AG09319 (cell line): ENCODE data around the gene GABRB3.

Experiments
- DNase-seq: peaks from one replicate; pipeline ENCODE4 v3.0.0-alpha.2; 2010; ENCODE audit warnings: low read depth; ENCODE audit errors: extremely low read depth
- TF ChIP-seq, protein P1 (sequence below): IDR thresholded peaks from 2 replicates; pipeline ENCODE4 v1.5.1; 2011; ENCODE audit warnings: low read depth, mild to moderate bottlenecking, inconsistent platforms, low read length, moderate library complexity

GABRB3 gene

DNA sequence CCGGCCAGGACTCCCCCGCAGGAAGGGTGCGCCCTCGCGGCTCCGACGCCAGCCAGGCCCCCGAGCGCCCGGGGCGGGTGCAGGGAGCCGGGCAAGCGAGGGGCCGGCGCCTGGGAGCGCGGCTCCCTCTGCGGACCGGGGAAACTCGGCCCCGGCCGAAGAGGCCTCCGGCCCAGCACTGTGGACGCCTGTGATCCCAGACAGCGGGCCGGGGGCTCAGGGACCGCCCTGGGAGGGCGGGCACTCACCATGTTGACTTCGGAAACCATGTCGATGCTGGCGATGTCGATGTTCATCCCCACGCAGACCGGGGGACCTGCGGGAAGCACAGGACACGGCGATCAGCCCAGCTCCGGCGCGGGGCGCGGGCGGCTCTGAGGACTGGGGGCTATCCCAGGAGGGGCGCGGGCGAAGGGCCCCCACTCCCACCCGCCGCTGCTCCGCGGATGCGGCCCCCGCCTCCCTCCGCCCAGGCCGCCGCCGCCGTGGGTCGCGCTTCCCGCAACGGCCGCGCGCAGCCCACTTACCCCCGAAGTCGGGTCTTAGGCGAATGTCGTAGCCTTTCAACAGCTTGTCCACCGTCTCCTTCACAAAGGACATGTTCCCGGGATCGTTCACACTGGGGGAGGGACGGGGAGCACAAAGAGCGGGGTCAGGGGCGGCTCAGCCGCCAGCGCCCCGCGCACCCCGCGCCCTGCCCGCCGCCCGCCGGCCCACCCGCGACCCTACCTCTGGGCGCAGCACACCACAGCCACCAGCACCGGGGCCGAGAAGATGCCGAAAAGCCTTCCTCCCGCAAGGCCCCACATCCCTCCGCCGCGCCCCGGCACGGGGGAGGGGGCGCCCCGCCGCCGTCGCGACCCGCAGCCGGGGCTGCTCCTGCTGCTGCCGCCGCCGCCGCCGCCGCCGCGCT lies at the start of gene GABRB3:
TSS of gene GABRB3 (minus strand) at position 913 of the 913 bp plus-strand sequence.
- DNase-seq: no peak
- TF ChIP-seq, protein P1, sequence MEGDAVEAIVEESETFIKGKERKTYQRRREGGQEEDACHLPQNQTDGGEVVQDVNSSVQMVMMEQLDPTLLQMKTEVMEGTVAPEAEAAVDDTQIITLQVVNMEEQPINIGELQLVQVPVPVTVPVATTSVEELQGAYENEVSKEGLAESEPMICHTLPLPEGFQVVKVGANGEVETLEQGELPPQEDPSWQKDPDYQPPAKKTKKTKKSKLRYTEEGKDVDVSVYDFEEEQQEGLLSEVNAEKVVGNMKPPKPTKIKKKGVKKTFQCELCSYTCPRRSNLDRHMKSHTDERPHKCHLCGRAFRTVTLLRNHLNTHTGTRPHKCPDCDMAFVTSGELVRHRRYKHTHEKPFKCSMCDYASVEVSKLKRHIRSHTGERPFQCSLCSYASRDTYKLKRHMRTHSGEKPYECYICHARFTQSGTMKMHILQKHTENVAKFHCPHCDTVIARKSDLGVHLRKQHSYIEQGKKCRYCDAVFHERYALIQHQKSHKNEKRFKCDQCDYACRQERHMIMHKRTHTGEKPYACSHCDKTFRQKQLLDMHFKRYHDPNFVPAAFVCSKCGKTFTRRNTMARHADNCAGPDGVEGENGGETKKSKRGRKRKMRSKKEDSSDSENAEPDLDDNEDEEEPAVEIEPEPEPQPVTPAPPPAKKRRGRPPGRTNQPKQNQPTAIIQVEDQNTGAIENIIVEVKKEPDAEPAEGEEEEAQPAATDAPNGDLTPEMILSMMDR: no peak

DNA sequence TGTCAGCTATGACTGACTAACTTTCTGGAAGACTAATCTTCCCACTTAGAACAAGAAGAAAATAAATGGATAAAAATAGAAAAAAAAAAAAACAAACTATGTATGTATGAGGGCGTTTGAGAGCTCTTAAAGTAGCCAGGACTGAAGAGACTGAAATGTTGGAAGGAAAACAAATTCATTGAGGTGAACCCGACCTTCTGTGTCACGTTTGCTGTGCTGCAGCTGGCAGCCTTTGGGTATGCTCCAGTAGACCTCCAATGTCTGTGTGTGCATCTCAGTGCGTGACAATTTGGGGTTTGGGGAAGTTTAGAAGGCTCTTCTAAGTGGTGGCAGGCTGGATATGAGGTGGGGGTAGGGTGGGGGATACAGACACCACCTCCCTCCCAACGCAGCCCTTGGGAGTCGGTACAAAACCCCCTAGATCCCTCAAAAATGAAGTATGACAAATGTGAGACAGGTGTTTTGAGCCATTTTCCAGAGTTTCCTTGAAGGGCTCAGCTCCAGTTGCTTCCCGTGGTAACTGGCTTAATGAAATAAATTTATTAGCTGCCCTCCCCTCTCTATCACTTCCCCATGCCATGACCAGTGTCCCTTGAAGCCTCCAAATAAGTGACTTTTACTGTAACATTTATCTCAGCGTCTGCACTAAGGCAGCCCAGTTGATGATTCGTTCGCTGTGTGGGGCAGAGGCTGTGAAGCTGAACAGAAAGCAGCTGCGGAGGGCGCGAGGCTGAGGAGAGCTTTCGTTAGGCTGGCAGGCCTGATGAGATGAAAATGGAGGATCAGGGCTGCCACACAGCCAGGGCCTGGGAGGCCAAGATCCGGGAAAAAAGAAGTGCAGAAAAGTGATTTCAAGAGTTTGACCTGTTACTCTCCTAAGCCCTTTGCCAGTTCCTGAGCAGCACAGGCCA lies 34.9 kb upstream of the GABRB3 start:
- TF ChIP-seq, protein P1: no peak
- no peak for DNase-seq

DNA sequence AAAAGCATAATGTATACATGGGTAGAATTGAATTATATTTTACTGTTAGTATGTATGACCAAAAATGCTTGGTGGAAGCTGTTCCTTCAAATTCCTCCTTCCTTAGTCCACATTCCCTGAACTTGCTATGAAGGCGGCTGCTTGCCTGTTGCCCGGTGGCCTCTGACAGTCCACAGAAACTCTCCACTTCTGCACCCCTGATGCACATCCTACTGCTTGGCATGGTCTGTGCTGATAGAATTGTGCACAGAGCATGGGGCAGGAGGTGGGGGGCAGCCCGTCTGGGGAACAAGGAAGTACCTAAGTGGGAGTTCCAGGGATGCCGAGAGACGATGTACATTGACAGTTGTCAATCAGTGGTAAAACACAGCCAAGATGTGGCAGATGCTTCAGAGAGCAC lies 33.7 kb upstream of the GABRB3 start:
- TF ChIP-seq, protein P1: no peak
- DNase-seq: no peak

DNA sequence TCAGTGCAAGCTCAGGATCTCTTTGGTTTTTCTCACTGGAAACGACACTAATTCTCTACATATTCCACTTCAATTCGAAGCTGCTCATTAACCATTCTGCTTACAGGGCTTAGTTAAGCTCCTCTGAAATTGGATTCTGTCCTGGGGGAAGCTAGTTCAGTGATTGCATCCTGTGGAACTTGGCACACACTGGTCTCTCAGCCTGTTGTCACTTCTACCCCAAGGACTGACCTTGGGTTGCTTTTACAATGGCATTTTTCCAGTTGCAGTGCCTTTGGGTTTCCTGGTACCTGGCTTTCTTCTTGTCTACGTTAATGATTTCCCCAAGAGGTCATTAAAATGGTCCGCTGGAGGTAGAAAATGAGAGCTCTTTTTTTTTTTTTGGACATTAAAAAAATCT lies 33.3 kb upstream of the GABRB3 start:
- TF ChIP-seq, protein P1: no peak
- DNase-seq: no peak

DNA sequence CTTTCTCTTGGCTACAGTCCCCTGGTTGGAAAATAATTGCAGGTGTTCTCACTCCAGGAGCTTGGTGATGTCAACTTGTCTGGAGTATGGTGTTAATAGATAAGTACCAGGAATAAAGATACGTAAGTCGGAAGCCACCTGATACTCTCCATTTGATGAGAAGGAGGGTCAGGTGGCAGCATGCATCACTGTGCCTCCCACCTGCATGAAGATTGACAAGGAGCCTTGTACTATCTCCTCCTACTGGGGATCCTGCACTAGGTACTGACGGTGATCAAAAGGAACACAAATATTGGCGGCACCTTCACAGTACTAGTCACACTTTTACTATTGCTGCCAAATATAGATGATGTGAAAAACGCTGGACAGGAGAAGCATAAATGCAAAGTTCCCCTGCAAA lies 32.6 kb upstream of the GABRB3 start:
- no peak for DNase-seq
- TF ChIP-seq, protein P1: no peak

DNA sequence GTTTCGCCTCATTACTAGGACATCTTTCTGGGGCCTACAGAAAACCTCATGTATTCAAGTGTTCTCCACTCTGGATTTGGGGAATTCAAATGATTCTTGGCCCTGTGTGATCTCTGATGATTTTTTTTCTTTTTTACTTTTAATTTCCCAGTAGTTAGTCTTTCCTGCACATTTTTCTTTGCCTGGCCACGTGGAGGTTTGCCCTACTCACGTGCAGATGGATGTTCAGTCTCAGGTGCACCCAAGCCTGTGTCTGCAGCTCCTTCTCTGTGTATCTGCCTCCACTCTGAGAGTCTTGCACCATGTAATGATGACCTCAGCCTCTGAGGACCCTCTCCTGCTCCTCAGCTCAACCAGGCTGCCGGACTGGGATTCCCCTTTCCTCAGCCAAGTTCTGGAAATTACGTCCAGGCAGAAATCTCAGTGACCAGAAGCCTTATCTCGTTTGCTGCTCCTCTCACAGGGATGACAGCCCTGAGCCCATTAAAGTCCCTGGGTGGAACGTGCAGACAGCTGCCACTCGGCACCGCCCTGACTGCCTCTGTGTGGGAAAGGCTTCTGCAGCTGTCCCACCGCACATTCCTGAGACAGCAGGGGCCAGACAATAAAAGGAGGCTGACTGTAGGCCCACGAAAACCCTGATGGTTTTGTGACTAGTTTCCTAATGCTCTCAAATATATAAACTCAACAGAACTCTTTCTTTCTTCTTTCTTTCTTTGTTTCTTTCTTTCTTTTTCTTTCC lies 31.4 kb upstream of the GABRB3 start:
- TF ChIP-seq, protein P1: no peak

More for the DNA sequence above, 31.4 kb upstream of the GABRB3 start:
- no peak for DNase-seq
